Stimulated activated naive CD4-positive, alpha-beta T cell (primary cell): ENCODE results near the gene RFX1.
"Not testable (repeated sequence)": the region's sequence is repeated elsewhere in the genome, so short reads cannot be mapped to it uniquely, and the experiment has no call there.

Source experiments
- DNase-seq, 6 experiments: peaks; one replicate each; lab custom pipeline; 2025; lab: John Stamatoyannopoulos, UW

RFX1 gene

GRCh38 chr19:13979244-13979615 is 26.9 kb downstream of the RFX1 start:
- DNase-seq = no peak

- peak in 2 of 6 experiments; percentile 9 to 34 for DNase-seq
Measured at GRCh38 chr19:13978351-13979243, 27.5 kb downstream of the RFX1 start.

GRCh38 chr19:13977803-13978202 is 28.3 kb downstream of the RFX1 start:
- no peak for DNase-seq

GRCh38 chr19:13976446-13976845 is 29.7 kb downstream of the RFX1 start:
- DNase-seq = no peak

- no peak for DNase-seq
Measured at GRCh38 chr19:13975870-13976269, 30.2 kb downstream of the RFX1 start.

- DNase-seq = peak; percentile 29 to 69 (median 60)
Measured at GRCh38 chr19:13974073-13974472, 32.0 kb downstream of the RFX1 start.

- DNase-seq = not testable (repeated sequence)
Measured at GRCh38 chr19:13973479-13973878, 32.6 kb downstream of the RFX1 start.

- DNase-seq = no peak
Measured at GRCh38 chr19:13972368-13973155, 33.6 kb downstream of the RFX1 start.

- DNase-seq = not testable (repeated sequence)
Measured at GRCh38 chr19:13971868-13972267, 34.3 kb downstream of the RFX1 start.

- DNase-seq = no peak
Measured at GRCh38 chr19:13969897-13970296, 36.2 kb downstream of the RFX1 start.

GRCh38 chr19:13968999-13969398 is 37.1 kb downstream of the RFX1 start:
- DNase-seq = no peak

GRCh38 chr19:13968383-13968935 is 37.7 kb downstream of the RFX1 start:
- DNase-seq = no peak

GRCh38 chr19:13967206-13967605 is 38.9 kb downstream of the RFX1 start:
- not testable (repeated sequence) for DNase-seq

GRCh38 chr19:13966684-13967128 is 39.4 kb downstream of the RFX1 start:
- DNase-seq = no peak

GRCh38 chr19:13965926-13966683 is 40.0 kb downstream of the RFX1 start:
- no peak for DNase-seq

- no peak for DNase-seq
Measured at GRCh38 chr19:13965377-13965896, 40.7 kb downstream of the RFX1 start.

GRCh38 chr19:13964776-13965175 is 41.3 kb downstream of the RFX1 start:
- DNase-seq = no peak

- DNase-seq = no peak
Measured at GRCh38 chr19:13963603-13964105, 42.5 kb downstream of the RFX1 start.

- no peak for DNase-seq
Measured at GRCh38 chr19:13962699-13963602, 43.2 kb downstream of the RFX1 start.
